Neural progenitor cell (in vitro differentiated cells): ENCODE results near the gene RARA.

Source experiments
- CTCF ChIP-seq: fragments of 200-600 bp; sonication (generic); IDR thresholded peaks from 2 replicates; pipeline ENCODE4 v1.5.1; 2017; ENCODE audit warnings: antibody characterized with exemption, mild to moderate bottlenecking
- EZH2 ChIP-seq: fragments of 200-600 bp; sonication (generic); IDR thresholded peaks from 2 replicates; pipeline ENCODE4 v1.6.1; 2017; ENCODE audit warnings: antibody characterized with exemption, mild to moderate bottlenecking, moderate library complexity
- EZH2phosphoT487 ChIP-seq: fragments of 200-600 bp; sonication (generic); IDR thresholded peaks from 2 replicates; pipeline ENCODE4 v1.6.1; 2017; ENCODE audit warnings: antibody characterized with exemption

- TF ChIP-seq CTCF (no peak), EZH2 (no peak), EZH2phosphoT487 (no peak)
Measured at GRCh38 chr17:40303708-40304551, 5.0 kb upstream of the RARA start.
